ENCODE measurements around the gene MUC20.

- TF ChIP-seq CTCF (conservative IDR thresholded peaks at IDR 0.05; ENCODE audit: low read depth in 2 of 2) (no peak), POLR2AphosphoS5 (IDR thresholded peaks at IDR 0.05; ENCODE audit: low read depth) (no peak), STAT1 (IDR thresholded peaks at IDR 0.05; ENCODE audit: unreplicated experiment) (no peak), EZH2 (IDR thresholded peaks at IDR 0.05; ENCODE audit: low read depth, unreplicated experiment) (no peak), CREB1 (CRISPR knock-in tag; IDR thresholded peaks at IDR 0.05; ENCODE audit: low read depth) (no peak), EZH2phosphoT487 (IDR thresholded peaks at IDR 0.05; ENCODE audit: unreplicated experiment) (no peak), NANOG (IDR thresholded peaks at IDR 0.05; ENCODE audit: borderline replicate concordance) (no peak), ETS1 (IDR thresholded peaks at IDR 0.05) (no peak), REST (IDR thresholded peaks at IDR 0.05; ENCODE audit: unreplicated experiment) (no peak), JUNB (IDR thresholded peaks at IDR 0.05; ENCODE audit: unreplicated experiment) (no peak), ZNF114 (CRISPR knock-in tag; IDR thresholded peaks at IDR 0.05) (no peak), ZNF462 (CRISPR knock-in tag; IDR thresholded peaks at IDR 0.05) (no peak), ZNF331 (CRISPR knock-in tag; IDR thresholded peaks at IDR 0.05; ENCODE audit: low read depth) (no peak)
Observed at GRCh38 chr3:195752546-195753331, 32.0 kb downstream of the MUC20 start.
